Cortex of kidney (tissue), 1 donor: ENCODE results near the gene AP1S1.
"Not testable (repeated sequence)": the region's sequence is repeated elsewhere in the genome, so short reads cannot be mapped to it uniquely, and the experiment has no call there.

Source experiments
- DNase-seq: peaks from one replicate; lab custom pipeline; 2025; lab: John Stamatoyannopoulos, UW

The AP1S1 gene

DNA sequence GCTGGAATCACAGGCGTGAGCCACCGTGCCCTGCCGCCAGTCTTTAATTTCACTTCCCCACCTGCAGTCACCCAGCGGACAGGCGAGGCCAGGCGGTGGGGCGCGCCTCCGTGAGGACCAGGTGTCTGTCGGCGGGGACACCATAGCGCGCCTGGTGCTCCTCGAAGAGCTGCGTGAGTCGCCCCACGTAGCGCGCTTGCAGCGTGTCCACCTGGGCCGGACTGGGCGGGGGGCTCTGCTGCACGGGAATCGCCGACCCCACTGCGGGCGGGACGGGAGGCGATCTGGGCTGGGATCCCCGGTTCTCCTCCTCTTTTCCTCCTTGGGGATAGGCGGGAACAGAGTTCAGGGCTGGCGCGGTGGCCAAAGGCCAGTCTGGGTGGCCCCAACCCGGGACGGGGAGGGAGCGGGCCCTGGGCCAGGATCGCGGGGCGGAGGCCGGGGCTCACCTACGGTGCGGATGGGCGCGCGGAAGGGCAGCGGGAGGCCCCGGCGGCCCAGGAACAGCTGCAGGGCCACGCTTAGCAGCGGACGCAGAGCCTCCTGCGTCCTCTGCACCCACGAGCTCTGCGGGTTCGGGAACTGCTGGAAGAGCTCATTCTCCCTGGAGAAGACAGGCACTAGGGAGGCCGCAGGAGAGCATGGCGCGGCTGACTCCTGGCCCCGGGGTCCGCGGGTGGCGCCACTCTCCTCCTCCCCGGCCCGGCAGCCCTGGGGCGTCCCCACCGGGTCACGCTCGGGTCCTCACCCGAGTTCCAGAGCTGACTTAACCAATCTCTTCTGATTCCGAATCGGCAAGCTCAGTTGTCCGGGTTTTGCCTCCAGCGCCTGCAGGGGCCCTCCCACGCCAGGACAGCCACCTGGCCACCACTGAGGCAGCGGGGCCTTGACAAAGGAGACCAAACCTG is 47.7 kb downstream of the AP1S1 start:
- DNase-seq, result no peak

DNA sequence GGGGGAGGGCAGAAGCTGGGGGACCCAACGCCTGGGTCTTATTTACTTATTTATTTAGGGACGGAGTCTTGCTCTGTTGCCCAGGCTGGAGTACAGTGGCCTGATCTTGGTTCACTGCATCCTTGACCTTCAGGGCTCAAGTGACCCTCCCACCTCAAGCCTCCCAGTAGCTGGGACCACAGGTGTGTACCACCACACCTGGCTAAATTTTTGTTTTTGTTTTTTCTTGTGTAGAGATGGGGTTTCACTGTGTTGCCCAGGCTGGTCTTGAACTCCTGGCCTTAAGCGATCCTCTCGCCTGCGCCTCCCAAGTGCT is 48.3 kb downstream of the AP1S1 start:
- no peak for DNase-seq

DNA sequence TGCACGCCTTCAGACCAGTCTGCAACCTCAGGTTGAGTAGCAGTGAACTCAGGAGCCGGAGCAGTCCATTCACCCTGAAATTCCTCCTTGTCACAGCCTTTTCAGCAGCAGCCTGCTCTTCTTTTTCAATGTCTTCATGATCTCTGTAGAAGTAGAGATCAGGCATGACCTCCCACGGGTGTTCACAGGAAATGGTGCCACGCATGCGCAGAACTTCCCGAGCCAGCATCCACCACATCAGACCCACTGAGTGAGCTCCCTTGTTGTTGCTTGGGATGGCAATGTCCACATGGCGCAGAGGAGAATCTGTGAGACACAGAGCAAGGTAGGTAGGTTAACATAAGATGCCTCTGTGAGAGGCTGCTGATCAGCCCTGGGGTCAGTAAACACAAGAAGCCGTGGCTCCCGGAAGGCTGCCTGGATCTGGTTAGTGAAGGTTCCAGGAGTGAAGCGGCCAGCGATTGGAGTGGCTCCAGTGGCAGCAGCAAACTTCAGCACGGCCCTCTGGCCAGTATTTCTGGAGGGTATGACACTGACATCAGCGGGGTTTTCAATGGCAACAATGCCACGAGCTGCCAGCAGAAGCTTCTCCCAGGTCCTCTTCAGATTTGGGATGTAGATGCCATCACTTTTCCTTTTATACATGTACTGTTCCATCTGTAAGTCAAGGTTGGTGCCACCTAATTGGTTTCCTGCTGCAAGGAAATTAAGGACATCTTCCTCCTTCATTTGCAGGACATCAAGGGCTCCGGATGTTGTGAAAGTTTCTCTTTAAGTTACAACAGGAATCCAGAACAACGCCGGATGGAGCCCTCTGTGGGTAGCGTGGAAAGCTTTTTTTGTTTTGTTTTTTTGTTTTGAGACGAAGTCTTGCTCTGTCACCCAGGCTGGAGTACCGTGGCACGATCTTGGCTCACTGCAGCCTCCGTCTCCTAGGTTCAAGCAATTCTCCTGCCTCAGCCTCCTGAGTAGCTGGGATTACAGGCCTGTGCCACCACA is 49.8 kb downstream of the AP1S1 start:
- DNase-seq, result not testable (repeated sequence)

DNA sequence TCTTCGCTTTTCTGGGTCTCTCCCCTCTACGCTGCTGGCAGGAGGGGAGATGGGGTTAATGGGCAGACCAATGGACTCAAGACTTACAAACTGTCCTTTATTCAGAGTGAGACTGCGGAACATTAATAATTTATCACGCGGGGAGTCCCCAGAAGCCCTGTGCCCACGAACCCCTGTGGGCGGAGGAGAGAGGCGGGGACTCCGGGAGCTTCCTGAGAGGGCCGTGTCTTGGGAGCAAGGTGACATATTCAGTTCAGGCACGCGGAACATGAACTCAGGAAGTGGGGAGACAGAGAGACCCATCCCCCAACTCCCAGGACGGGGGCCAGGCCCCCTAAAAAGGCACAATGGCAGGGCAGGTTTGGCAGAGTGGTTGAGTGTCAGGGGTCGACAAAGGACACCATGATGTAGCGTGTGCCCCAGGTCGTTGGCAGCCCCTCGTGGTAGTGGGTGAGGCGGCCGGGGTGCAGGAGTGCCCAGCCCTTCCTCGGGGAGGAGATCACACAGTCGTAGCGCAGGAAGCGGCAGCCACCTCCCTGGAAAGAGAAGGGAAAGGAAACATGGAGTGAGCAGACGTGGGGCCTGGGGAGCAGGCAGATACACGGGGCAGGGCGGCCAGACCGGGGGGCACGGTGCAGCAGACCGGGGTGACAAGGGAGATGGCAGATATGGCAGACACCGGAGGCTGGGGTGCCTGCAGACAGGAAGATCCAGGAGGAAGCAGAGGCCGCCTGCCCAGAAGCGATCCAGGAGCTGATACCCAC is 51.8 kb downstream of the AP1S1 start:
- DNase-seq, result no peak

DNA sequence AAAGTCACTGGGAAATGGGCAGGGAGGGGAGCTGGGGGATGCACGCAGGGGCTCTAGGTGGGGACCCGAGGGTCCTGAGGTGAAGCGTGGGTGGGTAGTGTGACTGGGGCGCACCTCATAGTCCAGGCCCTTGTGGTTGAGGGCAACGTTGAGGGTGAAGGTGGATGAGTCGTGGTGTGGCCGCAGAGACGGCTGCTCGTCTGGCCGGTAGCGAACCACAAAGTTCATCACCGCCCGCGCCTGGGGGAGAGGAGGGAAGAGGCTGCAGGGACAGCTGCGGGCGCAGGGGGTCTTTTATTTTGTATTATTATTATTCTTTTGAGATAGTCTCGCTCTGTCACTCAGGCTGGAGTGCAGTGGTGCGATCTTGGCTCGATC is 52.4 kb downstream of the AP1S1 start:
- no peak for DNase-seq

DNA sequence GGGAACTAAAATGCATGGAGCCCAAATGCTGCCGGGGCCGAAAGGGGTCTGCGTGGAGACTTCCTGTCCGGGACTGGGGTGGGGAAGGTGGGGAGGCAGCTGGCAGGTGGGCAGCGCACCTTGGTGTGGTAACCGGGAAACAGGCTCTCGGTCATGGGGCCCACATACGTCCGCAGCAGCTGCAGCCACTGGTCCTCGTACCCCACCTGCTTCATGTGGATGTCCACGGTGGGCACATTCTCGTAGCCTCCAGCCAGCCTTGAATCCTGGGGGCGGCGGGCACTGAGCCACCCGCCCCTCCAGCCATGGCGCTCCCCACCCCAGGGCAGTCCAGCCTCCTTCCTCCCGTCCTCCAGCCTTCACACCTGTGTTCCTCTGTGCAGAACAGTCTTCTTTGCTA is 53.2 kb downstream of the AP1S1 start:
- DNase-seq, result no peak

DNA sequence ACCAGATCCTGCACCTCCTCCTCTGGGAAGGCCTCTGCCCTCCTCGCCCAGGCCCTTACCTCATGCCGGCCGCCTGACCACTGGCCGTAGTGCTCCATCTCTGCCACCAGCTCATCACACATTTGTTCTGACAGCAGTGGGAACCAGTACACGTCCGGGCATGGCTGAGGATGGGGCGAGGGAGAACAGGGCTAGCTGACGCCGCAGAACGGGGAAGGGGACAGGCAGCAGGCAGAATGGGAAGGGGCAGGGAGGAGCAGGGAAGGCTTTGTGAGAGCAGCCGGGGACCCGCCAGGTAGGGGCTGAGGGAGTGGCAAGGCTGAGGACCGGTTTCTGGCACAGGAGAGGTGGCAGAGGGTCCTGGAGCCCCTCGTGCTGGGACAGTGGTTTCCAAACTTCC is 54.5 kb downstream of the AP1S1 start:
- no peak for DNase-seq

DNA sequence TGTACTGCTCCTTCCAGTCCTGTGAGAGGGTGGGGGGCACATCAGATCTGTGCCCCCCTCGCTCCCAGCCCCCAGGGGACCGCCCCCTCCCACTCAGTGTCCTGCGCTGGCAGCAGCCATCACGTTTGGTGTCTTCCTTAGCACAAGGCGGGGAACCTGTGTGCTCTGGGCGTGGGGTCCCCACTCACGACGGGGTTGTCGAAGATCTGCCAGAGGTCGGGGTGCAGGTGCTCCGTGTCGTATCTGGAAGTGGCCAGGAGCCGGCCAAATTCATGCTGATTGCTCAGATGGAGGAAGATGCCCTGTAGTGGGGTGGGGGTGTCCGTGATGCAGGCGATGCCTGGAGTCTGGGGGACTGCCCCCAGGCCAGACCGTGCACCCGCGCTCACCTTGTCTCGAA is 55.9 kb downstream of the AP1S1 start:
- no peak for DNase-seq
